ENCODE data around the gene SLC35E1. TPM values are rescaled to one million over a fixed set of nuclear protein-coding genes. Genes with fewer than 3 reads are reported as not detected.
A peak's percentile ranks its signal among the peaks of the same experiment; 100 is the strongest.

The SLC35E1 gene
- total RNA-seq, 2 experiments from 2014 or later, result 60.1 to 62.4 TPM

GRCh38 chr19:16619457-16619856, 47.2 kb upstream of the SLC35E1 start:
- H3K9me3 Mint-ChIP-seq, result no peaks in the 10 kb centered on the region
- peaks cover 8% of the 10 kb centered on the region for H3K36me3 Mint-ChIP-seq (ENCODE audit: low read depth)
- no peak for TF ChIP-seq CTCF (IDR thresholded peaks at IDR 0.05)
- H3K27ac Mint-ChIP-seq, result no peak overlapping the region
- ATAC-seq (no peak), DNase-seq (no peak)
- ChIA-PET CTCF (no interaction called here), POLR2A (interaction anchor here (1.5 to 5.2 kb wide), 2 partner anchors 7 to 34 kb away, joined by 5 to 40 read pairs; partner anchors contain the start of gene MED26)
- no peaks in the 10 kb centered on the region for H3K27me3 Mint-ChIP-seq
- intact Hi-C loops (cut with micrococcal nuclease), result no loop called here
- H3K4me1 Mint-ChIP-seq (ENCODE audit: low read depth), result peaks cover 72% of the 10 kb centered on the region
- H3K4me3 Mint-ChIP-seq, result no peak overlapping the region

- Mint-ChIP-seq H3K27me3 (no peaks in the 10 kb centered on the region), H3K27ac (no peak overlapping the region), H3K4me1 (ENCODE audit: low read depth) (peaks cover 66% of the 10 kb centered on the region), H3K36me3 (ENCODE audit: low read depth) (peaks cover 1% of the 10 kb centered on the region), H3K4me3 (no peak overlapping the region), H3K9me3 (no peaks in the 10 kb centered on the region)
- intact Hi-C loops (cut with micrococcal nuclease), result no loop called here
- no peak for TF ChIP-seq CTCF (IDR thresholded peaks at IDR 0.05)
- ATAC-seq, result no peak
- CTCF ChIA-PET, result interaction anchor here (1.4 kb wide), 1 partner anchor 9 kb away, joined by 3 read pairs; no protein-coding TSS in a partner anchor
- no peak for DNase-seq
- POLR2A ChIA-PET, result interaction anchor here (0.7 to 5.2 kb wide), 5 partner anchors 8 to 52 kb away, joined by 3 to 40 read pairs (median 4); partner anchors contain the start of gene MED26
Measured at GRCh38 chr19:16618248-16618647, 46.0 kb upstream of the SLC35E1 start.

- CTCF ChIA-PET, result interaction anchor here (1.2 kb wide), 1 partner anchor 11 kb away, joined by 3 read pairs; no protein-coding TSS in a partner anchor
- no peak for TF ChIP-seq CTCF (IDR thresholded peaks at IDR 0.05)
- peaks cover 63% of the 10 kb centered on the region for H3K4me1 Mint-ChIP-seq (ENCODE audit: low read depth)
- H3K36me3 Mint-ChIP-seq (ENCODE audit: low read depth), result peaks cover under 1% of the 10 kb centered on the region
- intact Hi-C loops (cut with micrococcal nuclease), result no loop called here
- H3K27ac Mint-ChIP-seq, result no peak overlapping the region
- POLR2A ChIA-PET, result interaction anchor here (0.6 to 5.2 kb wide), 6 partner anchors 11 to 494 kb away, joined by 3 to 40 read pairs (median 3); partner anchors contain the start of genes MED26, SMIM7 and TMEM38A
- no peaks in the 10 kb centered on the region for H3K27me3 Mint-ChIP-seq
- ATAC-seq (peak; percentile 24), DNase-seq (no peak)
- no peaks in the 10 kb centered on the region for H3K9me3 Mint-ChIP-seq
- no peak overlapping the region for H3K4me3 Mint-ChIP-seq
Measured at GRCh38 chr19:16615808-16616207, 43.6 kb upstream of the SLC35E1 start.

GRCh38 chr19:16614941-16615340, 42.7 kb upstream of the SLC35E1 start:
- intact Hi-C loops (cut with micrococcal nuclease), result no loop called here
- Mint-ChIP-seq H3K9me3 (no peaks in the 10 kb centered on the region), H3K4me3 (no peak overlapping the region), H3K36me3 (ENCODE audit: low read depth) (no peaks in the 10 kb centered on the region), H3K27me3 (no peaks in the 10 kb centered on the region), H3K27ac (peak overlapping the region; percentile 51), H3K4me1 (ENCODE audit: low read depth) (peaks cover 60% of the 10 kb centered on the region)
- POLR2A ChIA-PET, result interaction anchor here (0.8 to 5.2 kb wide), 3 partner anchors 12 to 45 kb away, joined by 3 to 40 read pairs (median 3); partner anchors contain the start of genes MED26, SMIM7 and TMEM38A
- no peak for DNase-seq
- peak; percentile 24 for ATAC-seq
- TF ChIP-seq CTCF (IDR thresholded peaks at IDR 0.05), result no peak
- CTCF ChIA-PET, result no interaction called here

- Mint-ChIP-seq H3K36me3 (ENCODE audit: low read depth) (no peaks in the 10 kb centered on the region), H3K27me3 (no peaks in the 10 kb centered on the region), H3K27ac (no peak overlapping the region), H3K4me3 (no peak overlapping the region), H3K9me3 (no peaks in the 10 kb centered on the region), H3K4me1 (ENCODE audit: low read depth) (peaks cover 52% of the 10 kb centered on the region)
- no peak for DNase-seq
- TF ChIP-seq CTCF (IDR thresholded peaks at IDR 0.05), result no peak
- no peak for ATAC-seq
- intact Hi-C loops (cut with micrococcal nuclease), result no loop called here
- POLR2A ChIA-PET, result no interaction called here
- CTCF ChIA-PET, result no interaction called here
Measured at GRCh38 chr19:16613841-16614240, 41.6 kb upstream of the SLC35E1 start.
